Peyer's patch (tissue), 4 donors: ENCODE results near the gene NUP98. TPM values are rescaled to one million over a fixed set of nuclear protein-coding genes. Genes with fewer than 3 reads are reported as not detected.
A peak's percentile ranks its signal among the peaks of the same experiment; 100 is the strongest.

Experiments used
- DNase-seq, 3 donors: peaks; one replicate each; pipeline ENCODE4 v3.0.0-alpha.2; 2017 to 2019
- H3K27ac ChIP-seq, 4 donors: fragments of 200-600 bp; sonication (generic); one replicate each; pipeline ENCODE4 v1.5.1; 2016 to 2019
- H3K27me3 ChIP-seq, 2 donors: fragments of 200-600 bp; sonication (generic); one replicate each; pipeline ENCODE4 v1.5.1; 2019
- H3K36me3 ChIP-seq, 3 donors: fragments of 200-600 bp; sonication (generic); one replicate each; pipeline ENCODE4 v1.5.1; 2016 to 2019
- H3K4me1 ChIP-seq, 4 donors: fragments of 200-600 bp; sonication (generic); one replicate each; pipeline ENCODE4 v1.5.1; 2016 to 2019
- H3K4me3 ChIP-seq, 4 donors: fragments of 200-600 bp; sonication (generic); 1 replicate in 3 of 4; 2 replicates in 1 of 4; pipeline ENCODE4 v1.5.1; 2016 to 2019; ENCODE audit warnings: mild to moderate bottlenecking in 1 of 4
- H3K9me3 ChIP-seq, 4 donors: fragments of 200-600 bp; sonication (generic); one replicate each; pipeline ENCODE4 v1.5.1; 2016 to 2019; ENCODE audit warnings: mild to moderate bottlenecking in 1 of 4
- POLR2A ChIP-seq, 2 donors: fragments of 450-650 bp; IDR thresholded peaks; one replicate each; pipeline ENCODE4 v1.5.1; 2017; ENCODE audit warnings: antibody characterized with exemption in 2 of 2, mild to moderate bottlenecking in 2 of 2, moderate library complexity in 2 of 2
- total RNA-seq, 4 donors: library from RNA; depleted of rRNA; stranded (reverse); fragments of >200 nt; gene quantifications; one replicate each; pipeline ENCODE4 v1.1.0, GENCODE V29; 2016
- TF ChIP-seq, protein P1 (sequence below), 6 experiments: fragments of 450-650 bp in 4 of 6; fragments of 200-600 bp in 2 of 6; sonication (generic) in 1 of 6; IDR thresholded peaks; one replicate each; pipeline ENCODE4 v1.5.1; 2017 to 2019; ENCODE audit warnings: antibody characterized with exemption in 6 of 6, mild to moderate bottlenecking in 3 of 6, moderate library complexity in 1 of 6

The NUP98 gene
- total RNA-seq, 4 donors from 2014 or later, result 67.7 to 113 (median 86.8) TPM

DNA sequence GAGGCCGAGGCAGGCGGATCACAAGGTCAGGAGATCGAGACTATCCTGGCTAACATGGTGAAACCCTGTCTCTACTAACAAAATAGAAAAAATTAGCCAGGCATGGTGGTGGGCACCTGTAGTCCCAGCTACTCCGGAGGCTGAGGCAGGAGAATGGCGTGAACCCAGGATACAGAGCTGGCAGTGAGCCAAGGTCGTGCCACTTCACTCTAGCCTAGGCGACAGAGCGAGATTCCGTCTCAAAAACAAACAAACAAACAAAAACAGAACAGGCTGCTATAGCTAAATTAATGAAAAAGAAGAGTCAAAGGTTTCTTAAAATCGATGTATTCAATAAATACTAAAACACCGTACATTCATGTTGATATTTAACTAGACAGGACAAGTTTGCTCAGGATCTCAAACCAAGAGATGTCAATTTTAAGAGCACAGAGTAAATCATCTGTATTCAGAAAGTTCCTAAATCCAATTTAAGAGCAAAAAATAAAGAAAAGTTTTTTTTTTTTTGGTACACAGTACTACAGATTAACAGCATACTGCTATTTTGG is 59.9 kb downstream of the NUP98 start:
- Histone ChIP-seq H3K27ac (no peak overlapping the region), H3K27me3 (no peaks in the 10 kb centered on the region), H3K4me3 (no peak overlapping the region), H3K4me1 (no peaks in the 10 kb centered on the region), H3K9me3 (no peaks in the 10 kb centered on the region), H3K36me3 (peaks cover 0 to 88% (median 0%) of the 10 kb centered on the region in 3 donors)
- TF ChIP-seq POLR2A (IDR thresholded peaks at IDR 0.05), result no peak
- TF ChIP-seq, protein P1, sequence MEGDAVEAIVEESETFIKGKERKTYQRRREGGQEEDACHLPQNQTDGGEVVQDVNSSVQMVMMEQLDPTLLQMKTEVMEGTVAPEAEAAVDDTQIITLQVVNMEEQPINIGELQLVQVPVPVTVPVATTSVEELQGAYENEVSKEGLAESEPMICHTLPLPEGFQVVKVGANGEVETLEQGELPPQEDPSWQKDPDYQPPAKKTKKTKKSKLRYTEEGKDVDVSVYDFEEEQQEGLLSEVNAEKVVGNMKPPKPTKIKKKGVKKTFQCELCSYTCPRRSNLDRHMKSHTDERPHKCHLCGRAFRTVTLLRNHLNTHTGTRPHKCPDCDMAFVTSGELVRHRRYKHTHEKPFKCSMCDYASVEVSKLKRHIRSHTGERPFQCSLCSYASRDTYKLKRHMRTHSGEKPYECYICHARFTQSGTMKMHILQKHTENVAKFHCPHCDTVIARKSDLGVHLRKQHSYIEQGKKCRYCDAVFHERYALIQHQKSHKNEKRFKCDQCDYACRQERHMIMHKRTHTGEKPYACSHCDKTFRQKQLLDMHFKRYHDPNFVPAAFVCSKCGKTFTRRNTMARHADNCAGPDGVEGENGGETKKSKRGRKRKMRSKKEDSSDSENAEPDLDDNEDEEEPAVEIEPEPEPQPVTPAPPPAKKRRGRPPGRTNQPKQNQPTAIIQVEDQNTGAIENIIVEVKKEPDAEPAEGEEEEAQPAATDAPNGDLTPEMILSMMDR (IDR thresholded peaks at IDR 0.05), result no peak
- DNase-seq, result no peak

DNA sequence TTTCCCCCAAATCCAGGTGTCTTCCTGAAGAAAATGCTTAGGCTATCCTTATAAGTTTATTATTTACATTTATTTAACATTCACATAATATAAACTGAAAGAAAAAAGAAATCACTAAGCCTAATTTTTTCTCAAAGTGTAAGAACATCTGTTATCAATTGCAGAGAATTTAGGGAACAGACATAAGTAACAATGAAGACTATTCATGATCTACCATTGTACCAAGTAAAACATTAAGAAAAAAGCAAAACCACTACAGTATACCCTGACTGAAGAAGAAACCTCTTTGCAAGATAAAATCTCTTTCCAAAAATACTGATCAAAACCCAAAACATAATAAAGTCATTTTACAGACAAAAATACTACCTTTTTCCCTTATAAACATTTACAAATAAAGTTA is 60.5 kb downstream of the NUP98 start:
- Histone ChIP-seq H3K36me3 (peaks cover 0 to 88% (median 0%) of the 10 kb centered on the region in 3 donors), H3K4me3 (no peak overlapping the region), H3K27ac (no peak overlapping the region), H3K27me3 (no peaks in the 10 kb centered on the region), H3K9me3 (no peaks in the 10 kb centered on the region), H3K4me1 (no peaks in the 10 kb centered on the region)
- DNase-seq, result no peak
- TF ChIP-seq, protein P1 (IDR thresholded peaks at IDR 0.05), result no peak
- no peak for TF ChIP-seq POLR2A (IDR thresholded peaks at IDR 0.05)

DNA sequence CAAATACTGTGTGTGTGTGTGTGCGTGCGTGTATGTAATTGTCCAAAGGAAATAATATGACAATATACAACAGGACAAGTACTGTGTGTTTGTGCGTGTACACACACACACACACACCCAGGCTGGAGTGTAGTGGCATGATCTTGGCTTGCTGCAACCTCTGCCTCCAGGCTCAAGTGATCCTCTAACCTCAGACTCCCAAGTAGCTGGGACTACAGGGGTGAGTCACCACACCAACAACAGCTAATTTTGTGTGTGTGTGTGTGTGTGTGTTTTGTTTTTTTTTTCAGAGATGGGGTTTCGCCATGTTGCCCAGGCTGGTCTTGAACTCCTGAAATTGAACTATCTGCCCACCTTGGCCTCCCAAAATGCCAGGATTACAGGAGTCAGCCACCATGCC is 61.5 kb downstream of the NUP98 start:
- Histone ChIP-seq H3K4me3 (no peak overlapping the region), H3K27me3 (no peaks in the 10 kb centered on the region), H3K36me3 (peaks cover 0 to 94% (median 0%) of the 10 kb centered on the region in 3 donors), H3K9me3 (no peaks in the 10 kb centered on the region), H3K4me1 (no peaks in the 10 kb centered on the region), H3K27ac (no peak overlapping the region)
- TF ChIP-seq, protein P1 (IDR thresholded peaks at IDR 0.05), result no peak
- TF ChIP-seq POLR2A (IDR thresholded peaks at IDR 0.05), result no peak
- no peak for DNase-seq

DNA sequence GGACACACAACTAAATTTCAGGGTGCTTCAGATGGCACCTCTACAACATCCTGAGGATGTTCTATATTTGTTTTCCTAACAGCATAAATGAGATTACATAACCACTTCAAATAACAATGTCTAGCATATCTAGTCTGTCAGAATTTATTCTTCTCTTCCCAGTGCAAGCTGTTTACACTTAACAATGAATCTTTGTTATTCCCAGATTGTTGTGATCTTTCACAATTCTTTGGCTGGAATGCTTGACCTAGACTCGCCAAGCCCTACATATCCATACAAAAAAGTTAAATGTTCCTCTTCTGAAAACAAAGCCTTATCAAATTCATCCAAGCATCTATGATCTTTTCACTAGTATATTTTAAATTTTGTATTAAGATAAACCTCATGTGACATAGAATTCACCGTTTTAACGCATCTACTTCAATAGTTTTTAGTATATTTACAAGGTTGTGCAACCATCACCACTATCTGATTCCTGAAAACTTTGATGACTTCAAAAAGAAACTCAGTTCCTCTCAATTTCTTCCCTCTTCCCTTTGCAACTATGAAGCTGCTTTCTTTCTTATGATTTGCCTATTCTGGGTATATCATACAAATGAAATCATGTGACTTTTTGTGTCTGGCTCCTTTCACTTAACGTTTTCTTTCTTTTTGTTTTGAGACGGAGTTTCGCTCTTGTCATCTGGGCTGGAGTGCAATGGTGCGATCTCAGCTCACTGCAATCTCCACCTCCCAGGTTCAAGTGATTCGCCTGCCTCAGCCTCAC is 64.5 kb downstream of the NUP98 start:
- H3K9me3 ChIP-seq, result no peaks in the 10 kb centered on the region
- no peak overlapping the region for H3K27ac ChIP-seq
- peaks cover 0 to 92% (median 0%) of the 10 kb centered on the region in 3 donors for H3K36me3 ChIP-seq

DNA sequence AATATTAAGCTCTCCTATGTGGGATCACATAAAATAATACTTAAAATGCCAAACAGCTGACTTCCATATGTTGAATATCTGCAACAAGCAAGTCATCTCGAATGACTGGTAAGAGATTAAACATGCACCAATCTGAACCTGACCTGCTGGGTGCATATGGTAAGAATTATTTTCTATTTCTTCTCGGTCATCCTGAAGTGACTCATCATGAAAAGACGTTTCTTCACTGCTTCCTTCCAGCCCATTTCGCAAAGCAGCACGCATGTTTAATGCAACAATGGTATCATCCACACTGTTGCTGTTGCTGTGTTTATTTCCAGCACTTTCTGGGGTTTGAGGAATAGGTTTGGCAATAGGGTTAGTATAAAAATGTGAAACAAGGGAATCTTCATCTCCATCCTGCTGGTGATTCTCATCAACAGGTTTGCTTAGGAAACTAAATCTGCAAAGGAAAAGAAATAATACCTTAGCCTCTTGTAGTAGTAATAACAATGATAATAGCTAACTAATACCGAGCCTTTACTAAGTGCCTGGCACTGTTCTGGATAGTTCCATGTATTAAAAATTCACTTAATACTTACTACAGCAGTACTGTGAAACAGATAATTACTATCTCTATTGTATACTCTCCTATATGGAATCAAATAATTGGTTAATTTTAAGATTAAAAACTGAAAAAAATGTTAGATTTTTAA is 74.2 kb downstream of the NUP98 start:
- Histone ChIP-seq H3K4me1 (no peaks in the 10 kb centered on the region), H3K36me3 (peaks cover 0 to 86% (median 0%) of the 10 kb centered on the region in 3 donors), H3K27me3 (no peaks in the 10 kb centered on the region), H3K4me3 (no peak overlapping the region), H3K27ac (peak overlapping the region in 1 of 4 donors; percentile 45), H3K9me3 (no peaks in the 10 kb centered on the region)
- no peak for DNase-seq
- TF ChIP-seq POLR2A (IDR thresholded peaks at IDR 0.05), result no peak
- TF ChIP-seq, protein P1 (IDR thresholded peaks at IDR 0.05), result no peak

More for the DNA sequence above, 64.5 kb downstream of the NUP98 start:
- Histone ChIP-seq H3K27me3 (no peaks in the 10 kb centered on the region), H3K4me3 (no peak overlapping the region), H3K4me1 (no peaks in the 10 kb centered on the region)
- no peak for TF ChIP-seq POLR2A (IDR thresholded peaks at IDR 0.05)
- TF ChIP-seq, protein P1 (IDR thresholded peaks at IDR 0.05), result no peak
- DNase-seq, result no peak
